ENCODE measurements around the gene COMMD4.
"Not testable (repeated sequence)": the region's sequence is repeated elsewhere in the genome, so short reads cannot be mapped to it uniquely, and the experiment has no call there.

The COMMD4 gene

GRCh38 chr15:75367913-75368688 is 32.2 kb downstream of the COMMD4 start, which contains the start of gene MAN2C1:
MAN2C1 (minus strand) TSS chr15:75368607; CDS start chr15:75368583, 24 bp downstream.
- TF ChIP-seq, protein P1, sequence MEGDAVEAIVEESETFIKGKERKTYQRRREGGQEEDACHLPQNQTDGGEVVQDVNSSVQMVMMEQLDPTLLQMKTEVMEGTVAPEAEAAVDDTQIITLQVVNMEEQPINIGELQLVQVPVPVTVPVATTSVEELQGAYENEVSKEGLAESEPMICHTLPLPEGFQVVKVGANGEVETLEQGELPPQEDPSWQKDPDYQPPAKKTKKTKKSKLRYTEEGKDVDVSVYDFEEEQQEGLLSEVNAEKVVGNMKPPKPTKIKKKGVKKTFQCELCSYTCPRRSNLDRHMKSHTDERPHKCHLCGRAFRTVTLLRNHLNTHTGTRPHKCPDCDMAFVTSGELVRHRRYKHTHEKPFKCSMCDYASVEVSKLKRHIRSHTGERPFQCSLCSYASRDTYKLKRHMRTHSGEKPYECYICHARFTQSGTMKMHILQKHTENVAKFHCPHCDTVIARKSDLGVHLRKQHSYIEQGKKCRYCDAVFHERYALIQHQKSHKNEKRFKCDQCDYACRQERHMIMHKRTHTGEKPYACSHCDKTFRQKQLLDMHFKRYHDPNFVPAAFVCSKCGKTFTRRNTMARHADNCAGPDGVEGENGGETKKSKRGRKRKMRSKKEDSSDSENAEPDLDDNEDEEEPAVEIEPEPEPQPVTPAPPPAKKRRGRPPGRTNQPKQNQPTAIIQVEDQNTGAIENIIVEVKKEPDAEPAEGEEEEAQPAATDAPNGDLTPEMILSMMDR (IDR thresholded peaks at IDR 0.05; ENCODE audit: extremely low read depth, missing control alignments), result peak; percentile 73
- DNase-seq (ENCODE audit: low spot score), result peak; percentile 97

- no peak for DNase-seq (ENCODE audit: low spot score)
- TF ChIP-seq, protein P1 (IDR thresholded peaks at IDR 0.05; ENCODE audit: extremely low read depth, missing control alignments), result no peak
Measured at GRCh38 chr15:75368689-75369239, 32.9 kb downstream of the COMMD4 start.

GRCh38 chr15:75369897-75370581 is 34.2 kb downstream of the COMMD4 start:
- TF ChIP-seq, protein P1 (IDR thresholded peaks at IDR 0.05; ENCODE audit: extremely low read depth, missing control alignments), result no peak
- no peak for DNase-seq (ENCODE audit: low spot score)

DNA sequence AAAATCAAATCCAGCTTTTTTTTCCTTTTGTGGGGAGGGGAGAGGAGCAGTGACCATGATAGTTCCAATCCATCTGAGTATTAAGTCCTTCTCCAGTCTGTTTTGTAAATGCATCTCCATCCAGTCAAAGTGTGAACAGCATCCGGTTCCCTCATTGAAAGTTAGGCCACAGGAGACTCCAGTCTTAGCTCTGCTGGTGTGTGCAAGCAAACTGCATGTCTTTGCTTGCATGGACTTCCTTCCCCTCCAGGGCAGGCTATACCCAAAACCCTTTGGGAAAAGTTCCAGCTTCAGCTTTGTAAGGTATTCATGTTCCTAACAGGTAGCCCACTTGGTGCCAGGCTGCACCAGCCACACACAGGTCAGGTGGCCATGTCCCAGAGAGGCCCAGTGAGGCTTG is 35.6 kb downstream of the COMMD4 start:
- DNase-seq (ENCODE audit: low spot score), result no peak
- TF ChIP-seq, protein P1 (IDR thresholded peaks at IDR 0.05; ENCODE audit: extremely low read depth, missing control alignments), result no peak

DNA sequence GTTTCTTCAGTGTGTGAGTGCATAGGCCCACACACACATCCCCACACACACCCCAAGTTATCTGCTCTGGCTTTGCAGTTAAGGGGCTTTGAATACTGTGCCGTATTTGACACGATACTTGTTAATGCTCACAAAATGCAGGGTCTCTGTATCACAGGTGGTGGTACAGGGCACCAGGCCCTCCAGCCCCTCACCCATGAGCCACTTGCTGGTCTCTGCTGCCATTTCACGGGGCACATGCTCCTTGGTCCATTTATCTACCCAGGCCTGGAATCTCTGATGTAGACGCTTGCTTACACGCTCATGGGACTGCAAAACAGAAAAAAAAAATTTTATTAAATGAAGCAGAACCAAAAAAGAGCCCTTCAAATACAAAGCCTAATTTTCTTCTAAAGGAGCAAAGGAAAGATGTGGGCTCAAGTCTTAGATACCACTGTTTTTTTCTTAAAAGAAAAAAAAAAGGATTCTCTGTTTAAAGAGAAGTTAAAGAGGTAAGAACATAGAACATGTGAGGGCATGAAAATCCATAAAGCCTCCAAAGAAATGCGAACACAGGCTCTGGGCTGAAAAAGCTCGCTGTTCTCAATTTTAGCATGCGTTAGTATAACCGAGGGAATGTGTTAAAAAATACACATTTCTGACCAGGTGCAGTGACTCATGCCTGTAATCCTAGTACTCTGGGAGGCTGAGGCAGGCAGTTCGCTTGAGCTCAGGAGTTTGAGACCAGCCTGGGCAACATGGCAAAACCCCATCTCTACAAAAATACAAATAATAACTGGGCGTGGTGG is 36.2 kb downstream of the COMMD4 start:
- no peak for DNase-seq (ENCODE audit: low spot score)
- TF ChIP-seq, protein P1 (IDR thresholded peaks at IDR 0.05; ENCODE audit: extremely low read depth, missing control alignments), result no peak

GRCh38 chr15:75380773-75381172 is 44.9 kb downstream of the COMMD4 start:
- TF ChIP-seq, protein P1 (IDR thresholded peaks at IDR 0.05; ENCODE audit: extremely low read depth, missing control alignments), result no peak
- no peak for DNase-seq (ENCODE audit: low spot score)

DNA sequence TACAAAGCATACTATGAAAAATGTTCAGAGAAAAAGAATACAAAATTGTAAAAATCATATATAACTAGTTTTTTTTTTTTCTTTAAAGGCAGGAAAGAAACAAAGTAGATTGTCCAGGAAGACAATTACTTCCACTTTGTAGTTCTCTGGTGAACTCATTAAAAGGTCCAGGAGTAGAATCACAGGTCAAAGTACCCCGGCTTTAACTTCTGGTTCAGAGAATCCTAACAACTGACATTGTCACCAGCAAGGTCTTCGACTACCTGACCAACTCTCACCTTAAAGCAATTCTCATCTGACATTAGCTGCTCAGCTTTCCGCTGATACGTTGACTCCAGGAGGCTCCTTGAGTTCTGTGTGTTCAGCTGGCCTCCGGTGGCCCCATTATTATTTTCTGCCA is 48.1 kb downstream of the COMMD4 start:
- DNase-seq (ENCODE audit: low spot score), result not testable (repeated sequence)

Measured in GM20000 (cell line).